GM18951 (cell line): ENCODE results near the gene MED28.
"Not testable (repeated sequence)": the region's sequence is repeated elsewhere in the genome, so short reads cannot be mapped to it uniquely, and the experiment has no call there.

Experiments
- POLR2A ChIP-seq: IDR thresholded peaks from 4 replicates; pipeline ENCODE4 v1.6.1; 2011; ENCODE audit warnings: mild to moderate bottlenecking; ENCODE audit not compliant: insufficient read length, insufficient read depth; ENCODE audit errors: extremely low read depth
- in situ Hi-C: fragments of 300-500 bp; cut with MboI; formaldehyde crosslinking; loops from one replicate; pipeline ENCODE4 v1.12.0; 2022; ENCODE audit warnings: low sequenced_read_pairs, mixed read lengths, inconsistent platforms; ENCODE audit not compliant: unreplicated experiment

The MED28 gene

DNA sequence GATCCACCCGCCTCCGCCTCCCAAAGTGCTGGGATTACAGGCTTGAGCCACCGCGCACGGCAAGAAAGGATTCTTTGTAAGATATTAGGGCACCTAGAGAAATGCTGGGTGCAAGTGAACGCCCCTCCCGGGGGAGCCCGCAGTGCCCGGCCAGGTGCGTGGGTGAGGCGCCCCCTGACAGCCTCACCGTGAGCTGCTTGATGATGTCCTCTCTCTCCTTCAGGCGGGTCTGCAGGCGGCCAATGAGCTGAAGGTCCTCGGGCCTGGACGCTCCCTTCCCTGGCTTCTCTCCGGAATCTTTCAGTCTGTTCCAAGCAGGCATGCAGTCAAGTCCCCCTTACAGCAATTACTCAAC lies 21.9 kb downstream of the MED28 start:
- TF ChIP-seq POLR2A, result no peak
- in situ Hi-C loops, result no loop called here

DNA sequence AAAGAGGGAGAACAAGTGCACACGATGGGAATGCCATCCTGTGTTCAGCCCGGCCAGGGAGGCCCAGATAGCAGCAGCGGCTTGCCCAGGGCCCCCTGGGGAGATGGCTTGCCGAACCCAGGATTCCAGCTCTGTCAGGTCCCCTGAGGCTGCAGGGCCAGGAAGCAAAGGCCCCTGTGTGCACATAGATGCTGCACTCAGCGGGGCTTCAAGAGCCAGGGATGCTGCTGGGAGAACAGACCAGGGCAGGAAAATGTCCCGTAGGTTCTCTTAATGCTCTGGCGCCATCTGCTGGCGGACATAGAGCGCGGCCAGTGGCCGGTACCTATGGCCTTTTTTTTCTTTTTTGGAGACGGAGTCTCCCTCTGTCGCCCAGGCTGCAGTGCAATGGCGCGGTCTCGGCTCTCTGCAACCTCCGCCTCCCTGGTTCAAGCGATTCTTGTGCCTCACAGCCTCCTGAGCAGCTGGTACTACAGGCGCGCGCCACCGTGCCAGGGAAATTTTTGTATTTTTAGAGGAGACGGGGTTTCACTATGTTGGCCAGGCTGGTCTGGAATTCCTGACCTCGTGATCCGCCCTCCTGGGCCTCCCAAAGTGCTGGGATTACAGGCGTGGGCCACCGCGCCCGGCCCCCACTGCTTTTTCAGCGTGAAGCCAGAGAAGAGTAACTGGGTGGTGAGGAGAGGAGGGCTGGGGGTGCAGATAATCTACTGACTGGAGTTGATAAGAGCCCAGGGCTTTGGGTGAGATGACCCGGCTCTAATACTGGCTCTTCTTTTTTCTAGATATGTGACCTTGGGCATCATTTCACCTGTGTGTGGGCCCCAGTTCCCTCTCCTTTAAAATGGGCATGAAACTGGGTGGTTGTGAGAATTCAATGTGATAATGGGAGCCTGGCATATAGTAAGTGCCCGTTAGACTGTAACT lies 22.5 kb downstream of the MED28 start:
- no peak for TF ChIP-seq POLR2A
- in situ Hi-C loops, result no loop called here

DNA sequence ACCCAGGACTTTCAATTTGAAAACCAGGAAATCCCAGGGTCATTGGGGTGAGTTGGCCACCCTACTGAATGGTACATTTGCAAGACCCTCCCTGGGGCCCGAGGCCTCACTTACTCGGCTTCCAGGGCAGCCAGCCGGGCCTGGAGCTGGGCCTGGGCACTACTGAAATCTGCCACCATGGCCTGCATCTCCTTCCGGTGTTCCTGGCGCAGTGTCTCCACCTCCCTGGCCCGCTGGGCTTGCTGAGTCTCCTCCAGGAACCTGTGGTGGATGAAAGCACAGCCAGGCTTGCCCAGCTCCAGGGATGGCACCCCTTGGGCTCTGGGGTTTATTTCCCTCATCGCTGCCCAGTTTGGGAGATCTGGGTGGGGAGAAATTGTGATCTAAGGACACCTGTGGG lies 24.7 kb downstream of the MED28 start:
- TF ChIP-seq POLR2A, result no peak
- in situ Hi-C loops, result no loop called here

DNA sequence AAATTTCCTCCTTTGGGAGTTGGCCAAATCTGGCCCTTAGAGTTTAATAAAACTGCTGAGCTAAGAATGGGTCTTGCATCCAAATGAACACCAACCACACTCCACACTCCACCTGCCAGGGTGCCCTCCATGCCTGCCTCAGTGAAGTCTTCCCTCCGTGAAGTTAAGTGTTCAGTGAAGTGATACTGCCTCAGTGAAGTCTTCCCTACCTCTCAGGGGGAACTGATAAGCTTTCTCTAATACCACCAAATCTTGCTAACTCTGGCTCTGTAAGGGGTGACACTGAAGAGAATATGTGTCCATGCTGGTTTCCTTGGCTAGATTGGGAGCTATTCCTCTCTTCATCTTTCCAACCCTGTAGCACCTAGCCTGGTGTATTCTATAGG lies 27.9 kb downstream of the MED28 start:
- in situ Hi-C loops, result no loop called here
- no peak for TF ChIP-seq POLR2A

DNA sequence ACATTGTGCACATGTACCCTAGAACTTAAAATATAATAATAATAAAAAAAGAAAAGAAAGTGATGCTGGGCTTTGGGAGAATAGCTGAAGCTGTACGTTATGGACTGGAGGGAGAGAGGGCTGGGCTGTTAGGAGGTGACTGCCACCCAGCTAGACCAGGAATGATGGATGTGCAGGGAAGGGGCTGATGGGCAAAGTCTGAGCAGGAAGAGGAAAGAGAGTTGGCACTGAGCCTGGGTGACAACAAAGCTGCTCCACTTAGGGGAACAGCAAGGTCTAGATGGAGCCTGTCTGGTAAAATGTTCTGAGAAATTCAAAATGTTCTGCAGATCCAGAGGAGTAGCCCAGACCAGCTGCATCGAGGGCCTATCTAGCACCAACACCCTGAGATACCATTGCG lies 32.3 kb downstream of the MED28 start:
- in situ Hi-C loops, result no loop called here
- no peak for TF ChIP-seq POLR2A

DNA sequence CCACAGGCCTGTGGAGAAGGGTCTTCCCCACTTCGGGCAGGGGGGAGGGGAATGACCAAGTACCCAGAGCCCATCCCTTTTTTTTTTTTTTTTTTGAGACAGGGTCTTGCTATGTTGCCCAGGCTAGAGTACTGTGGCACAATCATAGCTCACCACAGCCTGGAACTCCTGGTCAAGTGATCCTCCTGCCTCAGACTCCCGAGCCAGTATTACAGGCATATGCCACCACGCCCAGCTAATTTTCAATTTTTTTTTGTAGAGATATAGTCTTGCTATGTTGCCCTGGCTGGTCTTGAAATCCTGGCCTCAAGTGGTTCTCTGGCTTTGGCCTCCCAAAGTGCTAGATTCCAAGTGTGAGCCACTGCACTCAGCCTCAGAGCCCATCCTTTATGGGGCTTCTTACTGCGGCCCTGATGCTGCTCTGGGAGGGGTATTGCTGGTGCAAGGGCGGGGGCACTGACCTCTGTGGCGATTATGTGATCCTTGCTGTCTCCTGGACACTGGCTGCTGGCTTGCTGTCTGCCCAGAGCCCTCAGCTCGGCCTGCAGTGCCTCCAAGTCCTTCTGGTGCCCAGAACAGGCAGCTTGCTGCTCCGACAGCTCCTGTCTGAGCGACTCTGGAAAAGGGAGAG lies 32.9 kb downstream of the MED28 start:
- in situ Hi-C loops, result no loop called here
- TF ChIP-seq POLR2A, result no peak

DNA sequence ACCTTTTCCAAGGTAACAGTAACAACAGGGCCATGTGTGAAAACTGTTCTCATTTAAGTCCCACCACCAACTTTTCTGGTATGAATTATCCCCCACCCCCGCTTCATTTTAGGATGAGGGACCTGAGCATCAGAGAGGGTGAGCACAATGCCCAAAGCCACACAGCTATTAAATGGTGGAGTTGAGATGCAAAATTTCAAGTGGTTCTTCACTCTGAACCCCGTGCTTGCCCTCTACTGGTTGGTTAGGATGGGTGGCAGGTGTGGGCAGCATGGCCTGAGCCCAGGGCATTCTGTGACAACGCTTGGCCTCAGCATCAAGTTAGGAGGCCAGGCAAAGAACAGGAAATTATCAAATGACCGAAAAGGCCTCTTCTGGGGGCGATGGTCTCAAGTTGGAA lies 33.5 kb downstream of the MED28 start:
- no peak for TF ChIP-seq POLR2A
- in situ Hi-C loops, result no loop called here

DNA sequence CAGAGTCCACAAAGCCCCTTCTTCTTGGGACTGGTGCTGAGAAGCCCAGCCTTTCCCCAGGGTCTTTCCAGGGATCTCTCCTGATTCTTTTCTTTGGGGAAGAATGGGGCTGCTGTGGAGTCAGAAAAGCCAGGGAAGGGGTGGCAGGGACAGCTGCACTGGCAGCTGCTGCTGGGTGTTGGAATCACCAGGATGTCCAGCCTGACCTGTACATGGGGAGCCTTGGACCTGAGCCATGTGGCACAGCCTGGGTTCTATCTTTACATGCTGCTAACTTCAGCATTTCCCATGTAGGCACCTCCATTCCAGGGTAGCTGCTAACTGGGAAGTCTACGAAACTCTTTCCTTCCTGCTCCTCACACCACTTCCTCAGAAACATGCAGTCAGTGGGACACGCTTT lies 36.0 kb downstream of the MED28 start:
- no peak for TF ChIP-seq POLR2A
- in situ Hi-C loops, result no loop called here

DNA sequence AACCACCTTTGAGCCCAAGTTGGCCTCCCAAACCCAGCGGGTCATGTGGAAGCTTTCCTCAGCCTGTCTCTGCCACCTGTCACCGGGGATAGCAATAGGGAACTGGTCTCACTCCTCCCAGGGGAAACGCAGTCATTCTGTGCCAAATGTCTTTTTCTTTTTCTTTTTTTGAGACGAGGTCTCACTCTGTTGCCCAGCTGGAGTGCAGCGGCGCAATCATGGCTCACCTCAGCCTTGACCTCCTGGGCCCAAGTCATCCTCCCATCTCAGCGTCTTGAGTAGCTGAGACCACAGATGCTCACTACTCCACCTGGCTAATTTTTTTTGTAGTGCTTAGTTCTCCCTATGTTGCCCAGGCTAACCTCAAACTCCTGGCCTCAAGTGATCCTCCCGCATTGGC lies 40.3 kb downstream of the MED28 start:
- in situ Hi-C loops, result no loop called here
- no peak for TF ChIP-seq POLR2A

DNA sequence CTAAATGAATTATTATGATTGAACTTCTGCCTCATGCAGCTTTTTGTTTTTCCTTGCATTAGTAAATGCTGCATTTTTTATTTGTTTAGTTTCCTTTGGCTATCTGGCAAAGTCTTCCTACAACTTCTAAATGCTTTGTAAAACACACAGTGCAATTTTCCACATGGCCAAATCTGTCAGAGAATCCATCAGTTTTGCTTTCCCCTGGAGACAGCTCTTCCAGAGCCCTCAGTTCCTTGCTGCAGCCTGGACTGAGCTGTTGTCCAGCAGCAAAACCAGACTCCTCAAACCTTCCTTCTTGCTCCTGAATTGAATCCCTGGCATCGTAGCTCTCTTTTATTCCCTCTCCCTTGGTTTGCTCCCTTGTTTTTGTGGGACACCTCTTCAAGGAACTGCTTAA lies 42.6 kb downstream of the MED28 start:
- in situ Hi-C loops, result no loop called here
- no peak for TF ChIP-seq POLR2A

DNA sequence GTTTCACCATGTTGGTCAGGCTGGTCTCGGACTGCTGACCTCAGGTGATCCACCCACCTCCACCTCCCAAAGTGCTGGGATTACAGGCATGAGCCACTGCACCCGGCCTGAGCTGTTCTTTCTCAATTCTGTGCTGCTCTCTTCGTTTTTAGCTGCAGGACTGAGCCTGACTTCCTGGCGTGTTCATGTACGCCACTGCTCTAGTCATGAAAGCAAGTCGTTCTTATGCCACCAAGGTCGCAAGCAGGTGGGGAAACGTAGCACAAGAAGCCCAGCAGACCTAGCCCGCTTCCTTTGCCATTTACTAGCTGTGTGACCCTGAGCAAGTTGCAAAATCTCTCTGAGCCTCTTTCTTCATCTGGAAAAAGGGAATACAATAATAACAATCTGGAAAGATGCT lies 43.4 kb downstream of the MED28 start:
- TF ChIP-seq POLR2A, result no peak
- in situ Hi-C loops, result no loop called here

DNA sequence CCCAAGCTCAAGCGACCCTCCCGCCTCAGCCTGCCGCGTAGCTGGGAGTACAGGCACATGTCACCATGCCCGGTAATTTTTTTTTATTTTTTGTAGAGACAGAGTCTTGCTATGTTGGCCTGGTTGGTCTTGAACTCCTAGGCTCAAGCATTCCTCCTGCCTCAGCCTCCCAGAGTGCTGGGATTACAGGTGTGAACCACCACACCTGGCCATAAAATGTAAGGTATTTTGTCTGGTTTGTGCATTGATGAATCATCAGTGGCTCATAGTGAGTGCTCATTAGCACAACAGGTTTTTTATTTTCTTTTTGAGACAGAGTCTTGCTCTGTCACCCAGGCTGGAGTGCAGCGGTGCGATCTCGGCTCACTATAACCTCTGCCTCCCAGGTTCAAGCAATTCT lies 44.8 kb downstream of the MED28 start:
- in situ Hi-C loops, result not testable (repeated sequence)

DNA sequence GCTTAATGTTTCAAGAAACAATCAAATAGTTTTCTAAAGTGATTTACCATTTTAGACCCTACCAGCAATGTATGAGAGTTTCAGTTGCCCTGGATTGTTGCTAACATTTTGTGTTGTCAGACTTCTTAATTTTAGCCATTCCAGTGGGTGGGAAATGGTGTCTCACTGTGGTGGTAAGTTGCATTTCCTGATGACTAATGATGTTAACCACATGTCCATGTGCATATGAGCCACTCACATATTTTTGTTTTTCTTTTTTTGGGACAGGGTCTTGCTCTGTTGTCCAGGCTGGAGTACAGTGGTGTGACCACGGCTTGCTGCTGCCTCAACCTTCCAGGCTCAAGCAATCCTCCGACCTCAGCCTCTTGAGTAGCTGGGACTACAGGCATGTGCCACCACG lies 48.3 kb downstream of the MED28 start:
- no peak for TF ChIP-seq POLR2A
- in situ Hi-C loops, result no loop called here

DNA sequence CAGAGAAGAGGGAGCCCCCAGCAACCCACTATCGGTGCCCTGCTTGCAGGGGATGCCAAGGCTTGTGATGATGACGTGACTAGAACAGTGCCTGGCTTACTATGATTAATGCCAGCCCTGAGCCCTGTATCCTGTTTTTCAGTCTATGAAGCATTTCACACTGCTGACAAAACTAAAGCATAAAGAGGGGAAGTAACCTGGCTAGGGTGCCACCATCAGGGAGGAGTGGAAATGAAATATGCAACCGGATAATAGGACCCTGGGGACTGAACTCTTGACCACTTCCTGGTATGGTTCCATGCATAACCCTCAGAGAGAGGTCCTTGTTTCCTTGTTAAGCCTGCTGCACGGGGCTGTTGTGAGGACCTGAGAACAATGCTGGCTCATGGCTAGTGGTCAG lies 50.3 kb downstream of the MED28 start:
- no peak for TF ChIP-seq POLR2A
- in situ Hi-C loops, result no loop called here
